Hepatocyte (in vitro differentiated cells): ENCODE data around the gene D2HGDH. TPM values are rescaled to one million over a fixed set of nuclear protein-coding genes. Genes with fewer than 3 reads are reported as not detected.

Experiments used
- DNase-seq: peaks from one replicate; pipeline ENCODE4 v3.0.0-alpha.2; 2016; ENCODE audit warnings: low spot score
- H2AFZ ChIP-seq: fragments of 200-600 bp; sonication (generic); 2 replicates; pipeline ENCODE4 v1.6.0; 2016; ENCODE audit warnings: antibody characterized with exemption, mild to moderate bottlenecking
- H3K27ac ChIP-seq: fragments of 200-600 bp; sonication (generic); 2 replicates; pipeline ENCODE4 v1.5.1; 2016; ENCODE audit warnings: mild to moderate bottlenecking
- H3K27me3 ChIP-seq: fragments of 200-600 bp; sonication (generic); 2 replicates; pipeline ENCODE4 v1.6.1; 2016
- H3K36me3 ChIP-seq: fragments of 200-600 bp; sonication (generic); replicated peaks from 2 replicates; pipeline ENCODE4 v1.5.1; 2016; ENCODE audit warnings: low read depth; ENCODE audit not compliant: insufficient read depth
- H3K4me1 ChIP-seq: fragments of 200-600 bp; sonication (generic); 2 replicates; pipeline ENCODE4 v1.5.1; 2016; ENCODE audit warnings: mild to moderate bottlenecking, moderate library complexity; ENCODE audit not compliant: insufficient read depth
- H3K4me2 ChIP-seq: fragments of 200-600 bp; sonication (generic); 2 replicates; pipeline ENCODE4 v1.6.0; 2016
- H3K4me3 ChIP-seq: fragments of 200-600 bp; sonication (generic); 2 replicates; pipeline ENCODE4 v1.5.1; 2016; ENCODE audit warnings: mild to moderate bottlenecking
- H3K79me2 ChIP-seq: fragments of 200-600 bp; sonication (generic); 2 replicates; pipeline ENCODE4 v1.6.0; 2017; ENCODE audit warnings: mild to moderate bottlenecking
- H3K9me2 ChIP-seq: fragments of 200-600 bp; sonication (generic); replicated peaks from 2 replicates; pipeline ENCODE4 v1.6.0; 2017; ENCODE audit warnings: mild to moderate bottlenecking; ENCODE audit not compliant: insufficient read depth
- H3K9me3 ChIP-seq: fragments of 200-600 bp; sonication (generic); 2 replicates; pipeline ENCODE4 v1.5.1; 2016; ENCODE audit warnings: low read depth, mild to moderate bottlenecking
- H4K20me1 ChIP-seq: fragments of 200-600 bp; sonication (generic); 2 replicates; pipeline ENCODE4 v1.6.0; 2016; ENCODE audit warnings: mild to moderate bottlenecking; ENCODE audit not compliant: insufficient read depth, poor library complexity, severe bottlenecking
- EZH2 ChIP-seq: fragments of 200-600 bp; sonication (generic); IDR thresholded peaks from 2 replicates; pipeline ENCODE4 v1.6.1; 2016; ENCODE audit warnings: antibody characterized with exemption, mild to moderate bottlenecking, borderline replicate concordance
- EZH2phosphoT487 ChIP-seq: fragments of 200-600 bp; sonication (generic); IDR thresholded peaks from one replicate; pipeline ENCODE4 v1.6.1; 2018; ENCODE audit warnings: antibody characterized with exemption, mild to moderate bottlenecking, low read depth, moderate library complexity; ENCODE audit not compliant: unreplicated experiment, severe bottlenecking
- WGBS: methylation state at CpG from one replicate; pipeline ENCODE4 v1.1.6; 2016; ENCODE audit warnings: low lambda C conversion rate; ENCODE audit errors: missing lambda C conversion rate; 5-methylcytosine and 5-hydroxymethylcytosine counted together
- polyA plus RNA-seq: library from polyadenylated mRNA; unstranded; fragments of >200 nt; fragmentation: Nextera tagmentation; extraction: Ambion mirVana; gene quantifications from 2 replicates; pipeline ENCODE4 v1.2.1, GENCODE V29; 2016
- total RNA-seq: library from RNA; depleted of rRNA; stranded (reverse); fragments of >200 nt; gene quantifications from 2 replicates; pipeline ENCODE4 v1.2.3, GENCODE V29; 2014
- TF ChIP-seq, protein P1 (sequence below): fragments of 200-600 bp; sonication (generic); IDR thresholded peaks from 2 replicates; pipeline ENCODE4 v1.5.1; 2016; ENCODE audit warnings: antibody characterized with exemption, mild to moderate bottlenecking; ENCODE audit not compliant: poor library complexity

D2HGDH gene
- total and polyA plus RNA-seq, 2 experiments from 2014 or later, result 12.9 to 41.2 TPM

DNA sequence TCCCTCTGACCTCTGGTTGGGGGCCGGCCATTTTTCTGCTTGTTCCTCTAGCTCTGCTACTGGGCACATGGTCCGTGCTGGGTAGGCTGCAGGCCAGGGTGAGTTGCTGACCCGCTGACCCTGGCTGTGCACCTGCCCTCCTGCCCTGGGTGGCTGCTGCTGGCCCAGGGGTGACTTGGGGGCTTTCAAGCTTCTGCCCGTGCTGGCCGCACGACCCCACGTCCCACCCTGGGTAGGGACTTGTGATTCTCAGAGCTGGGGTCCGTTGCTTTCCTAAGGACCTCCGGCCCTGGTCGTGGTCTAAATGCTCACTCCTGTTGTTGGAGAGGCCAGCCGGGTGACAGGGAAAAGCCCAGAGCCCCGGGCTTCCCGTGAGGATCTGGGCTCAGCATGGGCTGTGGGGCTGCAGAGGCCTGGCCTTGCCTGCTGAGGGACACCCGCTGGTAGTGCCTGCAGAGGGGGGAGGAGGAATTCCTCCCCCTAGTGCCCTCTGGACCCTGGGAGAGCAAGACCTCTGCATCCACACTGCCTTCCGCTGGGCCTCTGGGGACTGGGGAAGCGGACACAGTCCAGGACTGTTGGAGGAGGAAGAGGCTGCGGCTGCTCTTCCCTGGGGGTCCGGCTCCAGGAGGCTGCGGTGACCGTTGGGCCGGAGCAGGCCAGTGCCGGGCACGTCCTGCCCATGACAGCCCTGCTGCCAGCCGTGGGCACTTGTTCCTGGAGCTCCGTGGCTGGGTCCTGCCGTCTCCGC is 35.9 kb downstream of the D2HGDH start:
- H3K4me1 ChIP-seq, result peaks cover 19% of the 10 kb centered on the region
- DNase-seq, result peak; percentile 50
- no peak overlapping the region for H3K4me2 ChIP-seq
- no peaks in the 10 kb centered on the region for H3K79me2 ChIP-seq
- WGBS, result 76% methylated on average over 27 of the region's 27 CpGs
- no peak overlapping the region for H3K27ac ChIP-seq
- H3K36me3 ChIP-seq, result no peaks in the 10 kb centered on the region
- no peaks in the 10 kb centered on the region for H3K27me3 ChIP-seq
- TF ChIP-seq EZH2phosphoT487 (no peak), EZH2 (no peak)
- TF ChIP-seq, protein P1, sequence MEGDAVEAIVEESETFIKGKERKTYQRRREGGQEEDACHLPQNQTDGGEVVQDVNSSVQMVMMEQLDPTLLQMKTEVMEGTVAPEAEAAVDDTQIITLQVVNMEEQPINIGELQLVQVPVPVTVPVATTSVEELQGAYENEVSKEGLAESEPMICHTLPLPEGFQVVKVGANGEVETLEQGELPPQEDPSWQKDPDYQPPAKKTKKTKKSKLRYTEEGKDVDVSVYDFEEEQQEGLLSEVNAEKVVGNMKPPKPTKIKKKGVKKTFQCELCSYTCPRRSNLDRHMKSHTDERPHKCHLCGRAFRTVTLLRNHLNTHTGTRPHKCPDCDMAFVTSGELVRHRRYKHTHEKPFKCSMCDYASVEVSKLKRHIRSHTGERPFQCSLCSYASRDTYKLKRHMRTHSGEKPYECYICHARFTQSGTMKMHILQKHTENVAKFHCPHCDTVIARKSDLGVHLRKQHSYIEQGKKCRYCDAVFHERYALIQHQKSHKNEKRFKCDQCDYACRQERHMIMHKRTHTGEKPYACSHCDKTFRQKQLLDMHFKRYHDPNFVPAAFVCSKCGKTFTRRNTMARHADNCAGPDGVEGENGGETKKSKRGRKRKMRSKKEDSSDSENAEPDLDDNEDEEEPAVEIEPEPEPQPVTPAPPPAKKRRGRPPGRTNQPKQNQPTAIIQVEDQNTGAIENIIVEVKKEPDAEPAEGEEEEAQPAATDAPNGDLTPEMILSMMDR, result no peak
- no peaks in the 10 kb centered on the region for H3K9me2 ChIP-seq
- H4K20me1 ChIP-seq, result no peaks in the 10 kb centered on the region
- H2AFZ ChIP-seq, result no peak overlapping the region
- H3K4me3 ChIP-seq, result no peak overlapping the region
- no peaks in the 10 kb centered on the region for H3K9me3 ChIP-seq

DNA sequence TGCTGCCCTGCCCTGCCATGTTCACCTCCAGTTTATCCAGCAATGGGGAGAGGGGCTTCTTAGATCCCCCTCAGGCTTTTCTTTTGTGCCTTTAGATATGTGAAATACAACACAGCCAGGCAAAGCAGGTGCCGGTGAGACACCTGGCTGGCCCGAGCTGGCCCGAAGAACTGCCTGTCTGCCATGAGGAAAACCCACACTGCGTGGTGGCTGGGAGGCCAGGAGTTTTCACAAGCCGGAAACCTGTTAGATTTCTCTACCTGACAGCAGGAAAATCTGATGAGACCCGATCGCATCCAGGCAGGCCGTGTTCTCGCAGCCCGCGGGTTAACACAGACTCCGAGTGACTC is 36.5 kb downstream of the D2HGDH start:
- 97% methylated on average over 12 of the region's 12 CpGs for WGBS
- Histone ChIP-seq H3K4me2 (no peak overlapping the region), H3K9me2 (no peaks in the 10 kb centered on the region), H3K4me1 (peaks cover 19% of the 10 kb centered on the region), H3K27ac (peak overlapping the region; percentile 55), H3K27me3 (no peaks in the 10 kb centered on the region), H3K9me3 (no peaks in the 10 kb centered on the region), H4K20me1 (no peaks in the 10 kb centered on the region), H3K36me3 (no peaks in the 10 kb centered on the region), H2AFZ (no peak overlapping the region), H3K4me3 (no peak overlapping the region), H3K79me2 (no peaks in the 10 kb centered on the region)
- no peak for DNase-seq
- TF ChIP-seq EZH2phosphoT487, result no peak
- no peak for TF ChIP-seq EZH2
- TF ChIP-seq, protein P1, result no peak

DNA sequence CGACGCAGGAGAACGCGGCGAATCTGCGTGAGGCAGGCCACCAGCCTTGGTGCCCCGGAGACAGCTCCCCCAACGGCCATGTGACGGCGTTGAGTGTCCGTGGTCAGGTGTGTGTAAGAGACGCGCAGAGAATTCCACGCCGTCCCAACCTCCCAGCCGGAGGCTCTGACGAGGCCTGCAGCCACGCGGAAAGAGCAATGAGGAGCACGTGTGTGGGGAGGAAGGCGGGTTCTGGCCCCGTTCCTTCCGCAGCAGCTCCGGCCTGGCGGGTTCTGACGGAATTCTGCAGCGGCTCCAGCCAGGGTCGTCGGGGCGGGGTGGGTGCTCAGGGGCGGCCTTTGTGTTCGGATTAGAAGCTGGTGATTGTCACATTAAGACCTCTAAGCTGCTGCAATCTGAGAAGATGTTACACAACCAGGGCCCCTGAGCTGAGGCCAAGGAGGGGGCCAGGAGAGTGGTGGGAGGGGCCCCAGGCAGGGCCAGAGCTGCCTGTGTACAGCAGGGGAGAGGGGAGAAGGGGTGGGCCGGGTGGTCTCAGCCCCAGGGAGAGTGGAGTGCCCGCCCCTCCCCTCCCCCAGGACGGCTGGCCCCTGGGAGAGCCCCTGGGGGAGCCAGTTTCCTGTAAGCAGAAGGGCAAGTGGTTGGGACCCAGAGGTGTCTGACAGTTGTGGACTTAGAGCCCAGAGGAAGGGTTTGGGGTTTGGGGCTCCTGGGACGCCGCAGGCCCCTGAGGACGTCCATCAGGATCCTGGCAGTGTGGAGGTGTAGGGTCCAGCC is 37.0 kb downstream of the D2HGDH start:
- H3K36me3 ChIP-seq, result no peaks in the 10 kb centered on the region
- peak overlapping the region; percentile 55 for H3K27ac ChIP-seq
- H2AFZ ChIP-seq, result no peak overlapping the region
- peak overlapping the region; percentile 37 for H3K4me2 ChIP-seq
- H3K79me2 ChIP-seq, result no peaks in the 10 kb centered on the region
- no peaks in the 10 kb centered on the region for H3K27me3 ChIP-seq
- TF ChIP-seq, protein P1, result no peak
- TF ChIP-seq EZH2, result no peak
- no peak for TF ChIP-seq EZH2phosphoT487
- no peaks in the 10 kb centered on the region for H4K20me1 ChIP-seq
- 71% methylated on average over 31 of the region's 38 CpGs for WGBS
- no peak for DNase-seq
- H3K4me1 ChIP-seq, result peaks cover 19% of the 10 kb centered on the region
- no peaks in the 10 kb centered on the region for H3K9me3 ChIP-seq
- H3K9me2 ChIP-seq, result no peaks in the 10 kb centered on the region
- H3K4me3 ChIP-seq, result no peak overlapping the region
